HepG2 (cell line): ENCODE data around the gene UBXN2A. TPM values are rescaled to one million over a fixed set of nuclear protein-coding genes. Genes with fewer than 3 reads are reported as not detected.
A peak's percentile ranks its signal among the peaks of the same experiment; 100 is the strongest.

Experiments used
- ATF1 ChIP-seq: IDR thresholded peaks from 2 replicates; pipeline ENCODE4 v1.6.1; 2016; ENCODE audit warnings: mild to moderate bottlenecking, control low read depth
- CCAR2 ChIP-seq: fragments of 200-400 bp; formaldehyde crosslinking; optimal IDR thresholded peaks from 2 replicates; pipeline ENCODE3; 2018; ENCODE audit warnings: low read depth, mild to moderate bottlenecking, low read length, moderate library complexity
- CSRNP2 ChIP-seq: sonication (generic); formaldehyde crosslinking; conservative IDR thresholded peaks from 2 replicates; pipeline ENCODE4 v1.8.0; 2022; ENCODE audit warnings: low read depth, missing genetic modification reagents
- DRAP1 ChIP-seq: IDR thresholded peaks from 2 replicates; pipeline ENCODE4 v1.6.1; 2016; ENCODE audit warnings: missing genetic modification reagents, missing compliant biosample characterization
- EEA1 ChIP-seq: sonication (generic); formaldehyde crosslinking; IDR thresholded peaks from 2 replicates; pipeline ENCODE4 v1.5.1; 2020; ENCODE audit warnings: mild to moderate bottlenecking, missing genetic modification reagents, borderline replicate concordance
- FOXA1 ChIP-seq, 2 experiments: fragments of 450-650 bp in 1 of 2; sonication (generic) in 1 of 2; formaldehyde crosslinking in 1 of 2; IDR thresholded peaks; 2 replicates each; pipeline versions ENCODE4 v1.4.0 to v1.6.1; 2016 to 2020; ENCODE audit warnings: missing genetic modification reagents in 1 of 2
- FUBP1 ChIP-seq: sonication (generic); formaldehyde crosslinking; IDR thresholded peaks from 2 replicates; pipeline ENCODE4 v1.5.1; 2020; ENCODE audit warnings: missing genetic modification reagents, mild to moderate bottlenecking, borderline replicate concordance
- SNAI1 ChIP-seq: sonication (generic); formaldehyde crosslinking; IDR thresholded peaks from 2 replicates; pipeline ENCODE4 v1.5.0; 2020; ENCODE audit warnings: mild to moderate bottlenecking, missing genetic modification reagents, borderline replicate concordance
- TOPORS ChIP-seq: sonication (generic); formaldehyde crosslinking; IDR thresholded peaks from 2 replicates; pipeline ENCODE4 v1.8.0; 2023; ENCODE audit warnings: mild to moderate bottlenecking, missing genetic modification reagents
- U2AF1 ChIP-seq: fragments of 200-400 bp; formaldehyde crosslinking; optimal IDR thresholded peaks from 2 replicates; pipeline ENCODE3; 2017; ENCODE audit warnings: mild to moderate bottlenecking, low read depth, low read length
- ZBTB25 ChIP-seq: IDR thresholded peaks from 2 replicates; pipeline ENCODE4 v1.6.1; 2018; ENCODE audit warnings: missing genetic modification reagents
- ZKSCAN5 ChIP-seq: sonication (generic); formaldehyde crosslinking; IDR thresholded peaks from 2 replicates; pipeline ENCODE4 v1.5.1; 2020; ENCODE audit warnings: mild to moderate bottlenecking, missing genetic modification reagents
- ZNF274 ChIP-seq: sonication (generic); formaldehyde crosslinking; IDR thresholded peaks from 2 replicates; pipeline ENCODE4 v1.5.1; 2020; ENCODE audit warnings: mild to moderate bottlenecking, missing genetic modification reagents
- ZNF496 ChIP-seq: sonication (generic); formaldehyde crosslinking; IDR thresholded peaks from 2 replicates; pipeline ENCODE4 v1.8.1; 2023; ENCODE audit warnings: mild to moderate bottlenecking, moderate library complexity, missing genetic modification reagents; ENCODE audit not compliant: insufficient replicate concordance
- ZNF678 ChIP-seq: sonication (generic); formaldehyde crosslinking; IDR thresholded peaks from 2 replicates; pipeline ENCODE4 v1.4.0; 2020; ENCODE audit warnings: mild to moderate bottlenecking, missing genetic modification reagents
- ZNF75D ChIP-seq: sonication (generic); formaldehyde crosslinking; IDR thresholded peaks from 2 replicates; pipeline ENCODE4 v1.8.1; 2023; ENCODE audit warnings: missing genetic modification reagents, mild to moderate bottlenecking, borderline replicate concordance
- polyA plus RNA-seq, 8 experiments: library from polyadenylated mRNA; depleted of rRNA in 3 of 8; stranded (reverse) in 7 of 8; unstranded in 1 of 8; fragments of >200 nt; fragmentation: Illumina TruSeq in 4 of 8; extraction: Trizol in 4 of 8; gene quantifications; 2 replicates each; pipeline versions ENCODE4 v1.2.1 to v1.2.3, GENCODE V29; 2011 to 2016; ENCODE audit warnings: low read depth in 4 of 8, missing spikeins in 1 of 8, mixed read lengths in 1 of 8; ENCODE audit not compliant: insufficient read depth in 1 of 8
- total RNA-seq, 5 experiments: library from RNA; depleted of rRNA; stranded (reverse); fragments of >200 nt; fragmentation: Illumina TruSeq; extraction: Trizol; gene quantifications; 2 replicates each; pipeline ENCODE4 v1.2.3, GENCODE V29; 2016; ENCODE audit warnings: low read depth in 1 of 5

UBXN2A gene
- total and polyA plus RNA-seq, 2 of the 13 experiments (the other 11 are each of a cell fraction or from before 2014, with no cell fraction given): 8.3 to 20.9 TPM

GRCh38 chr2:24046930-24047702 lies 106.9 kb downstream of the UBXN2A start, which contains the start of gene WDCP (continued):
- TF ChIP-seq ZNF496 (CRISPR knock-in tag) (no peak), ZNF75D (CRISPR knock-in tag) (no peak), CCAR2 (no peak), ZBTB25 (CRISPR knock-in tag) (no peak), U2AF1 (no peak), FOXA1 (IDR thresholded peaks at IDR 0.05) (no peak), FOXA1 (CRISPR knock-in tag; IDR thresholded peaks at IDR 0.05) (no peak), ATF1 (CRISPR knock-in tag) (peak; percentile 82; the same call in 1 of the 2 replicates), ZNF274 (peak; percentile 47; the same call in 1 of the 2 replicates), ZKSCAN5 (0 out of 2 replicates have a peak, but pooled peaks have one; percentile 17), EEA1 (peak; percentile 87; the same call in 1 of the 2 replicates), DRAP1 (CRISPR knock-in tag) (peak; percentile 99), FUBP1 (0 out of 2 replicates have a peak, but pooled peaks have one; percentile 56), SNAI1 (CRISPR knock-in tag) (peak; percentile 61; the same call in 1 of the 2 replicates), CSRNP2 (CRISPR knock-in tag) (no peak), ZNF678 (CRISPR knock-in tag) (no peak), TOPORS (CRISPR knock-in tag) (peak; percentile 76; the same call in 1 of the 2 replicates)
